ENCODE results near the gene PRR20A.
"Not testable (repeated sequence)": the region's sequence is repeated elsewhere in the genome, so short reads cannot be mapped to it uniquely, and the experiment has no call there.

PRR20A gene

DNA sequence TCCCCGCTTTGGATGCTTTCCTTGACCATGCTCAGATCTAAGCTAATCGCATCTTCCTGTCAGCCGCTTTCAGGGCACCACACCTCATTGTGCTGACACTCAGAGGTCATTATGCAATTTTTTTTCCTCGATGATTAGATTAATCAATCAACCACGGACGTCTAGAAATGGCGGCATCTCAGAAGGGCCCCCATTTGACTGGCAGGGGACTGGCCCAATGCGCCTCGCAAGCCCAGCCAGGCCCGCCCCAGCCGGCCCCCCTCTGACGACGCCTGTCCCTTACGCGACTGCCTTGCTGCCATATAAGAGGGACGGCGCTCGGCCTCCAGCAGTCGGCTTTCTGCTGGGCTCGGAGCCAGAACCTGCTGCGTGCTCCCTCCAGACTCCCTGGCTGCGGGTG lies 19.6 kb downstream of the PRR20A start, which contains the start of gene PRR20D:
Gene PRR20D (plus strand): TSS at position 301 of the 400 bp plus-strand sequence. CDS start 387 bp downstream, outside the sequence.
- H3K4me3 ChIP-seq (replicated peaks; ENCODE audit: low read depth, low read length); DNase-seq (ENCODE audit: low read depth): not testable (repeated sequence)

DNA sequence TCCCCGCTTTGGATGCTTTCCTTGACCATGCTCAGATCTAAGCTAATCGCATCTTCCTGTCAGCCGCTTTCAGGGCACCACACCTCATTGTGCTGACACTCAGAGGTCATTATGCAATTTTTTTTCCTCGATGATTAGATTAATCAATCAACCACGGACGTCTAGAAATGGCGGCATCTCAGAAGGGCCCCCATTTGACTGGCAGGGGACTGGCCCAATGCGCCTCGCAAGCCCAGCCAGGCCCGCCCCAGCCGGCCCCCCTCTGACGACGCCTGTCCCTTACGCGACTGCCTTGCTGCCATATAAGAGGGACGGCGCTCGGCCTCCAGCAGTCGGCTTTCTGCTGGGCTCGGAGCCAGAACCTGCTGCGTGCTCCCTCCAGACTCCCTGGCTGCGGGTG lies 26.2 kb downstream of the PRR20A start, which contains the start of gene PRR20E:
Gene PRR20E (plus strand): TSS at position 301 of the 400 bp plus-strand sequence. CDS start 387 bp downstream, outside the sequence.
- DNase-seq (ENCODE audit: low read depth); H3K4me3 ChIP-seq (replicated peaks; ENCODE audit: low read depth, low read length): not testable (repeated sequence)

DNA sequence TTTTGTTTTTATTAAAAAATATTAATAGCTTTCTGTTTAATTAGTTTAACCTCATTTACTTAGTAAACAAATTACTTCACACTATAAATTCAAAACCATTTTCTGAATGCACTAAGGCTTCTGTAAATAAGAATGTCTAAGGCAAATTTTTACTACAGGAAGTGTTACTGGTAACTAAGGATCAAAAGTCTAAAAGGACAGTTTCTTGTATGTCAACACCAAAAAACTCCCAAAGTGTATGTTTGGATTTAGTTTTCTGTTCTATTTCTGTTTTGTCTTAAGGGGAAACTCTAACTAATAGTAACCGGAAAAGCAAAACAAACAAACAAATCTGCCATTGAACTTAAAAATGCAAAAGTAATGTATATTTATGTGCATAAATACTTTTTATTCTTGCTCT lies 50.9 kb downstream of the PRR20A start:
- DNase-seq (ENCODE audit: low read depth) = no peak
- H3K4me3 ChIP-seq (replicated peaks; ENCODE audit: low read depth, low read length) = no peak overlapping the region
- TF ChIP-seq, protein P1, sequence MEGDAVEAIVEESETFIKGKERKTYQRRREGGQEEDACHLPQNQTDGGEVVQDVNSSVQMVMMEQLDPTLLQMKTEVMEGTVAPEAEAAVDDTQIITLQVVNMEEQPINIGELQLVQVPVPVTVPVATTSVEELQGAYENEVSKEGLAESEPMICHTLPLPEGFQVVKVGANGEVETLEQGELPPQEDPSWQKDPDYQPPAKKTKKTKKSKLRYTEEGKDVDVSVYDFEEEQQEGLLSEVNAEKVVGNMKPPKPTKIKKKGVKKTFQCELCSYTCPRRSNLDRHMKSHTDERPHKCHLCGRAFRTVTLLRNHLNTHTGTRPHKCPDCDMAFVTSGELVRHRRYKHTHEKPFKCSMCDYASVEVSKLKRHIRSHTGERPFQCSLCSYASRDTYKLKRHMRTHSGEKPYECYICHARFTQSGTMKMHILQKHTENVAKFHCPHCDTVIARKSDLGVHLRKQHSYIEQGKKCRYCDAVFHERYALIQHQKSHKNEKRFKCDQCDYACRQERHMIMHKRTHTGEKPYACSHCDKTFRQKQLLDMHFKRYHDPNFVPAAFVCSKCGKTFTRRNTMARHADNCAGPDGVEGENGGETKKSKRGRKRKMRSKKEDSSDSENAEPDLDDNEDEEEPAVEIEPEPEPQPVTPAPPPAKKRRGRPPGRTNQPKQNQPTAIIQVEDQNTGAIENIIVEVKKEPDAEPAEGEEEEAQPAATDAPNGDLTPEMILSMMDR (IDR thresholded peaks at IDR 0.05; ENCODE audit: low read length, missing control alignments) = no peak
